OCI-LY1 (cell line): ENCODE data around the gene PRRT1.

Source experiments
- H2AFZ ChIP-seq: fragments of 200-600 bp; sonication (generic), shearing (Covaris generic); 2 replicates; pipeline ENCODE4 v1.6.0; 2014; ENCODE audit warnings: antibody characterized with exemption, mild to moderate bottlenecking, low read length
- H3F3A ChIP-seq: fragments of 200-600 bp; sonication (generic), shearing (Covaris generic); 2 replicates; pipeline ENCODE4 v1.6.0; 2014; ENCODE audit warnings: mild to moderate bottlenecking, antibody characterized with exemption, low read length, moderate library complexity; ENCODE audit not compliant: insufficient read depth
- H3K27ac ChIP-seq: fragments of 200-600 bp; sonication (generic); 2 replicates; pipeline ENCODE4 v1.5.1; 2014; ENCODE audit warnings: low read length, mixed run types, mild to moderate bottlenecking, low read depth; ENCODE audit not compliant: poor library complexity, severe bottlenecking
- H3K27me3 ChIP-seq: fragments of 200-600 bp; sonication (generic); 2 replicates; pipeline ENCODE4 v1.6.0; 2014; ENCODE audit warnings: antibody characterized with exemption, mild to moderate bottlenecking, low read length, moderate library complexity; ENCODE audit not compliant: insufficient read depth
- H3K36me3 ChIP-seq: fragments of 200-600 bp; sonication (generic); 2 replicates; pipeline ENCODE4 v1.6.1; 2014; ENCODE audit warnings: mild to moderate bottlenecking, antibody characterized with exemption, low read length, moderate library complexity, mixed read lengths; ENCODE audit not compliant: insufficient read depth
- H3K4me1 ChIP-seq: fragments of 200-600 bp; sonication (generic); 2 replicates; pipeline ENCODE4 v1.5.1; 2014; ENCODE audit warnings: mild to moderate bottlenecking, low read length, moderate library complexity; ENCODE audit not compliant: insufficient read depth, severe bottlenecking
- H3K4me2 ChIP-seq: fragments of 200-600 bp; sonication (generic), shearing (Covaris generic); 2 replicates; pipeline ENCODE4 v1.6.1; 2014; ENCODE audit warnings: low read length
- H3K4me3 ChIP-seq: fragments of 200-600 bp; sonication (generic); 2 replicates; pipeline ENCODE4 v1.5.1; 2014; ENCODE audit warnings: low read length, low read depth, mild to moderate bottlenecking, mixed read lengths; ENCODE audit not compliant: poor library complexity, severe bottlenecking
- H3K79me2 ChIP-seq: fragments of 200-600 bp; shearing (Covaris generic); 2 replicates; pipeline ENCODE4 v1.6.1; 2016; ENCODE audit warnings: mixed run types, low read length, mixed read lengths; ENCODE audit not compliant: insufficient read depth
- H3K9ac ChIP-seq: fragments of 200-600 bp; sonication (generic), shearing (Covaris generic); 2 replicates; pipeline ENCODE4 v1.6.1; 2014; ENCODE audit warnings: mild to moderate bottlenecking, low read length, mixed read lengths
- H3K9me2 ChIP-seq: fragments of 200-600 bp; sonication (generic), shearing (Covaris generic); 2 replicates; pipeline ENCODE4 v1.6.1; 2014; ENCODE audit warnings: low read depth, mild to moderate bottlenecking, low read length, mixed read lengths
- H3K9me3 ChIP-seq: fragments of 200-600 bp; shearing (Covaris generic); 2 replicates; pipeline ENCODE4 v1.6.1; 2014; ENCODE audit warnings: low read length, mixed read lengths
- H4K20me1 ChIP-seq: fragments of 200-600 bp; sonication (generic), shearing (Covaris generic); 2 replicates; pipeline ENCODE4 v1.6.0; 2016; ENCODE audit warnings: mild to moderate bottlenecking, low read length; ENCODE audit not compliant: insufficient read depth
- EZH2 ChIP-seq: fragments of 200-600 bp; sonication (generic), shearing (Covaris generic); IDR thresholded peaks from 2 replicates; pipeline ENCODE4 v1.8.0; 2017; ENCODE audit warnings: borderline replicate concordance, mixed run types, mild to moderate bottlenecking, antibody characterized with exemption, low read length, moderate library complexity, mixed read lengths
- TF ChIP-seq, protein P1 (sequence below): fragments of 200-600 bp; sonication (generic), shearing (Covaris generic); IDR thresholded peaks from 2 replicates; pipeline ENCODE4 v1.5.1; 2017; ENCODE audit warnings: mild to moderate bottlenecking, antibody characterized with exemption, low read length, moderate library complexity, mixed read lengths

Gene PRRT1

DNA sequence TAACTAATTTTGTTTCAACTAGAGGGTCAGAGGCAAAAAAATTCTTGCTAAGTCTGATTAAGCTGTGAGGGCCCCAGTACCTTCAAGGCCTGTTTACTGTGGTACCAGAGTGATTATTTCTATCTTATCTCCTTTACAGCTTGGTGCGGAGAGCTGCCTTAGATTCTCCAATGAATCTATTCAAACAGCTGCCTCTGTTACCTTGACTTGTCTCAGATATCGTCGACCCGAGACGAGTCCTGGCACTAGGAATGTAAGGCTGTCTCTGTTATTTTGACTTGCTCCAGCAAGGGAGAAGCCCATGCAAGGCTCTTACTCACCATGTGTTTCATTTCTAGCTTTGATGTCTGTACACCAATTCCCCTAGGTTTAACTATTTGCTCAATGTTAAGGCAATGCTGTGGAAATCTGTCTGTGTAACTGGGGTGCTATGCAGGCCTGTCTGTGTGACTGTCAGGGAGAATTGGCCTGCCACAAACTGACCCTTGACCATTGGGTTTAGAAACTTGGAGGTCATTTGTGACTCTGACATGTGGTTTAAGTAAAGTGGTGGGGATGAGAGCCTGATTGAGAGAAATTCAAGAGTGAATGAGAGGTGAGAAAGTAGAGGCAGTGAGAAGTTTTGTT is 11.2 kb downstream of the PRRT1 start:
- TF ChIP-seq, protein P1, sequence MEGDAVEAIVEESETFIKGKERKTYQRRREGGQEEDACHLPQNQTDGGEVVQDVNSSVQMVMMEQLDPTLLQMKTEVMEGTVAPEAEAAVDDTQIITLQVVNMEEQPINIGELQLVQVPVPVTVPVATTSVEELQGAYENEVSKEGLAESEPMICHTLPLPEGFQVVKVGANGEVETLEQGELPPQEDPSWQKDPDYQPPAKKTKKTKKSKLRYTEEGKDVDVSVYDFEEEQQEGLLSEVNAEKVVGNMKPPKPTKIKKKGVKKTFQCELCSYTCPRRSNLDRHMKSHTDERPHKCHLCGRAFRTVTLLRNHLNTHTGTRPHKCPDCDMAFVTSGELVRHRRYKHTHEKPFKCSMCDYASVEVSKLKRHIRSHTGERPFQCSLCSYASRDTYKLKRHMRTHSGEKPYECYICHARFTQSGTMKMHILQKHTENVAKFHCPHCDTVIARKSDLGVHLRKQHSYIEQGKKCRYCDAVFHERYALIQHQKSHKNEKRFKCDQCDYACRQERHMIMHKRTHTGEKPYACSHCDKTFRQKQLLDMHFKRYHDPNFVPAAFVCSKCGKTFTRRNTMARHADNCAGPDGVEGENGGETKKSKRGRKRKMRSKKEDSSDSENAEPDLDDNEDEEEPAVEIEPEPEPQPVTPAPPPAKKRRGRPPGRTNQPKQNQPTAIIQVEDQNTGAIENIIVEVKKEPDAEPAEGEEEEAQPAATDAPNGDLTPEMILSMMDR = no peak
- no peak for TF ChIP-seq EZH2
- Histone ChIP-seq H3K9me2 (no peaks in the 10 kb centered on the region), H2AFZ (no peak overlapping the region), H3K9me3 (no peaks in the 10 kb centered on the region), H4K20me1 (no peaks in the 10 kb centered on the region), H3F3A (no peaks in the 10 kb centered on the region), H3K4me1 (no peaks in the 10 kb centered on the region), H3K79me2 (no peaks in the 10 kb centered on the region), H3K27ac (no peak overlapping the region), H3K9ac (no peak overlapping the region), H3K4me2 (no peak overlapping the region), H3K4me3 (no peak overlapping the region), H3K36me3 (no peaks in the 10 kb centered on the region), H3K27me3 (no peaks in the 10 kb centered on the region)

GRCh38 chr6:32139590-32139989 is 12.1 kb downstream of the PRRT1 start:
- Histone ChIP-seq H3K4me3 (no peak overlapping the region), H4K20me1 (no peaks in the 10 kb centered on the region), H2AFZ (no peak overlapping the region), H3K4me1 (no peaks in the 10 kb centered on the region), H3K36me3 (no peaks in the 10 kb centered on the region), H3K9me3 (no peaks in the 10 kb centered on the region), H3K4me2 (no peak overlapping the region), H3K9ac (no peak overlapping the region), H3K79me2 (no peaks in the 10 kb centered on the region), H3K27ac (no peak overlapping the region), H3K27me3 (no peaks in the 10 kb centered on the region), H3F3A (no peaks in the 10 kb centered on the region), H3K9me2 (no peaks in the 10 kb centered on the region)
- no peak for TF ChIP-seq EZH2
- TF ChIP-seq, protein P1 = no peak

DNA sequence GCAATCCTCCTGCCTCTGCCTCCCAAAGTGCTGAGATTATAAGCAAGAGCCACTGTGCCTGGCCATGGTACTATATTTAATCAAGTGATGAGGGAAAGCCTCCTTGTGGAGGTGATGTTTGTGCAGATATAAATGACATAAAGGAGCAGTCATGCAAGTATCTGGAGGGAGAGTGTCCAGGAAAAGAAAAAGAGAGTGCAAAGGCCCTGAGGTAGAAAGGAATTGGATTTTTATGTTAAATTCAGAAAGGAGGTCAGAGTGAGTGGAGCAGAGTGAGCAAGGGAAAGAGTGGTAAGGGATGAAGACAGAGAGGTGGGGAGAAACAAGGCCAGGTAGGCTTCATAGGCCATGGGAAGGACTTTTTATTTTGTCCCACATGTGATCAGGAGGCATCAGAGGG is 14.3 kb downstream of the PRRT1 start:
- H3K9ac ChIP-seq = no peak overlapping the region
- H3K4me1 ChIP-seq = no peaks in the 10 kb centered on the region
- no peaks in the 10 kb centered on the region for H3K27me3 ChIP-seq
- H3K9me2 ChIP-seq = no peaks in the 10 kb centered on the region
- TF ChIP-seq EZH2 = no peak
- TF ChIP-seq, protein P1 = no peak
- H4K20me1 ChIP-seq = no peaks in the 10 kb centered on the region
- no peak overlapping the region for H3K4me2 ChIP-seq
- no peaks in the 10 kb centered on the region for H3F3A ChIP-seq
- H3K4me3 ChIP-seq = no peak overlapping the region
- H3K27ac ChIP-seq = no peak overlapping the region
- no peaks in the 10 kb centered on the region for H3K79me2 ChIP-seq
- H2AFZ ChIP-seq = no peak overlapping the region
- no peaks in the 10 kb centered on the region for H3K36me3 ChIP-seq
- no peaks in the 10 kb centered on the region for H3K9me3 ChIP-seq
